ENCODE measurements around the gene POU5F1. TPM values are rescaled to one million over a fixed set of nuclear protein-coding genes. Genes with fewer than 3 reads are reported as not detected.
"Not testable (repeated sequence)": the region's sequence is repeated elsewhere in the genome, so short reads cannot be mapped to it uniquely, and the experiment has no call there.

POU5F1 gene
- total RNA-seq, 2 experiments from 2014 or later, result 0.20 TPM; not detected in 1

DNA sequence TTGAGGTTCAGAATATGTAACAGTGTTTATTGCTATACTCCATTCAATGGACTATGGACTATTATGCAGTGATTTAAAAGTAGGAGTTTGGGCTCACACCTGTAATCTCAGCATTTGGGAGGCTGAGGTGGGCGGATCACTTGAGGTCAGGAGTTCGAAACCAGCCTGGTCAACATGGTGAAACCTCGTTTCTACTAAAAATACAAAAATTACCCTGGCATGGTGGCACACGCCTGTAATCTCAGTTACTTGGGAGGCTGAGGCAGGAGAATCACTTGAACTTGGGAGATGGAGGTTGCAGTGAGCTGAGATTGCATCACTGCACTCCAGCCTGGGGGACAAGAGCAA lies 28.6 kb upstream of the POU5F1 start:
- H3K27me3 Mint-ChIP-seq, DNase-seq, POLR2A ChIA-PET, H3K9me3 Mint-ChIP-seq: not testable (repeated sequence)
- Mint-ChIP-seq H3K4me3 (peak overlapping the region; percentile 98), H3K27ac (peak overlapping the region; percentile 99), H3K4me1 (peaks cover 77% of the 10 kb centered on the region), H3K36me3 (ENCODE audit: low read depth) (peaks cover 48% of the 10 kb centered on the region)
- CTCF ChIA-PET, result interaction anchor here (2.0 to 5.8 kb wide), 2 partner anchors 10 to 167 kb away, joined by 5 to 73 read pairs; no protein-coding TSS in a partner anchor

DNA sequence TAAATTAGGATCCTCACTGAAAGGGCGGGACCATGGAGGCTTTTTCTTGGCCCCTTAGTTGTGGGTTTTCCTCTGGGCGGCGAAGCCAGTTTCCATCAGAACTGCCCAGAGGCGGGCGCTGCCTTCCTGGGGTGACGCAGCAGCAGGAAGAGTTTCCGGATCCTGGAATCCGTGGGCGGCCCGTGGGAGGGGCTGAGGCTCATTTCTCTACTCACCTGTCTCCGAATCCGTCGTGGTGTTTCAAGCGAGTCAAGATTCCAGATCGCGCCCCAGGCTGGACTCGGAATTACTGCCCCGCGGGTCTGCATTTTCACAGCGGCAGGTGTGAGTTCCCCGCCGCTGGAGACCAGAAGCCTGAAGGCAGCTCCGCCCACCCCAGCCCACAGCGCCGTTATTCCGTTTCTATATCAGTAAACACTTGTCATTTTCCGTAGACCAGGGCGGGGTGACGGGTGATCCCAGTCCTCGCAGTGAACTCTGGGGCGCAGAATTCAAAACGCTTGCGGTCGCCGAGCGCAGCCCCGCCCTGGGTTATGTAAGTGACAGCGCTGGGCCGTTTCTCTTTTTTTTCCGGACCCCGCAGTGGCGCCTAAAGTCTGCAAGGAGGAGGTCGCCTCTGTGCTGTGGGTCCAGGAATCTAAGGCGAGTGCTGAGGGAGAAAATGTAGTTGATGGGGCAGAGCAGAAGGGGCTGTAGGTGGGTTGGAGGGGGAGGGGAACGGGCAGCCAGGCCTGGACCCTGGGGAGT lies 27.2 kb upstream of the POU5F1 start:
- peak overlapping the region; percentile 98 for H3K4me3 Mint-ChIP-seq
- H3K9me3 Mint-ChIP-seq, result peaks cover 4% of the 10 kb centered on the region
- POLR2A ChIA-PET, result interaction anchor here (0.6 to 1.3 kb wide), 4 partner anchors 13 to 371 kb away, joined by 3 to 5 read pairs (median 4); no protein-coding TSS in a partner anchor

DNA sequence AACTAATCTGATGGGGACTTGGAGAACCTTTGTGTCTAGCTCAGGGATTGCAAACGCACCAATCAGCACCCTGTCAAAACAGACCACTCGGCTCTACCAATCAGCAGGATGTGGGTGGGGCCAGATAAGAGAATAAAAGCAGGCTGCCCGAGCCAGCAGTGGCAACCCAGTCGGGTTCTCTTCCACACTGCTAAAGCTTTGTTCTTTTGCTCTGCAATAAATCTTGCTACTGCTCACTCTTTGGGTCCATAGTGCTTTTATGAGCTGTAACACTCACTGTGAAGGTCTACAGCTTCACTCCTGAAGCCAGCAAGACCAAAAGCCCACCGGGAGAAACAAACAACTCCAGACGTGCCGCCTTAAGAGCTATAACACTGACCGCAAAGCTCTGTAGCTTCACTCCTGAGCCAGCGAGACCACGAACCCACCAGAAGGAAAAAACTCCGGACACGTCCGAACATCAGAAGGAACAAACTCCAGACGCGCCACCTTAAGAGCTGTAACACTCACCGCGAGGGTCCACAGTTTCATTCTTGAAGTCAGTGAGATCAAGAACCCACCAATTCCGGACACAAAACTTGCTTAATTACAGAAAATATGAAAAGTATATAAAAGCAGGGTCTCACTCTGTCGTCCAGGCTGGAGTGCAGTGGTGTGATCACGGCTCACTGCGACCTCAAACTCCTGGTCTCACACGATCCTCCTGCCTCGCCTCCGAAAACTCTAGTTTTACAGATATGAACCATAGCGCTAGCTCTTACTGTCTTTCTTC lies 26.0 kb upstream of the POU5F1 start:
- not testable (repeated sequence) for H3K27me3 Mint-ChIP-seq, H3K9me3 Mint-ChIP-seq, DNase-seq
- peaks cover 52% of the 10 kb centered on the region for H3K4me1 Mint-ChIP-seq
- ChIA-PET CTCF (interaction anchor here (0.7 to 5.8 kb wide), 19 partner anchors 9 to 207 kb away, joined by 3 to 73 read pairs (median 4); partner anchors contain the start of genes CCHCR1, MICA and TCF19), POLR2A (interaction anchor here (0.7 kb wide), 1 partner anchor 340 kb away, joined by 6 read pairs; no protein-coding TSS in a partner anchor)
- H3K4me3 Mint-ChIP-seq, result peak overlapping the region; percentile 98
- H3K36me3 Mint-ChIP-seq (ENCODE audit: low read depth), result peaks cover 44% of the 10 kb centered on the region
- H3K27ac Mint-ChIP-seq, result peak overlapping the region; percentile 99

More for the DNA sequence above, 27.2 kb upstream of the POU5F1 start:
- CTCF ChIA-PET, result interaction anchor here (0.6 to 5.8 kb wide), 18 partner anchors 8 to 206 kb away, joined by 3 to 73 read pairs (median 4); partner anchors contain the start of genes CCHCR1, MICA and TCF19
- Mint-ChIP-seq H3K27me3 (no peaks in the 10 kb centered on the region), H3K4me1 (peaks cover 65% of the 10 kb centered on the region), H3K27ac (peak overlapping the region; percentile 99), H3K36me3 (ENCODE audit: low read depth) (peaks cover 49% of the 10 kb centered on the region)
- DNase-seq, result peak; percentile 98

DNA sequence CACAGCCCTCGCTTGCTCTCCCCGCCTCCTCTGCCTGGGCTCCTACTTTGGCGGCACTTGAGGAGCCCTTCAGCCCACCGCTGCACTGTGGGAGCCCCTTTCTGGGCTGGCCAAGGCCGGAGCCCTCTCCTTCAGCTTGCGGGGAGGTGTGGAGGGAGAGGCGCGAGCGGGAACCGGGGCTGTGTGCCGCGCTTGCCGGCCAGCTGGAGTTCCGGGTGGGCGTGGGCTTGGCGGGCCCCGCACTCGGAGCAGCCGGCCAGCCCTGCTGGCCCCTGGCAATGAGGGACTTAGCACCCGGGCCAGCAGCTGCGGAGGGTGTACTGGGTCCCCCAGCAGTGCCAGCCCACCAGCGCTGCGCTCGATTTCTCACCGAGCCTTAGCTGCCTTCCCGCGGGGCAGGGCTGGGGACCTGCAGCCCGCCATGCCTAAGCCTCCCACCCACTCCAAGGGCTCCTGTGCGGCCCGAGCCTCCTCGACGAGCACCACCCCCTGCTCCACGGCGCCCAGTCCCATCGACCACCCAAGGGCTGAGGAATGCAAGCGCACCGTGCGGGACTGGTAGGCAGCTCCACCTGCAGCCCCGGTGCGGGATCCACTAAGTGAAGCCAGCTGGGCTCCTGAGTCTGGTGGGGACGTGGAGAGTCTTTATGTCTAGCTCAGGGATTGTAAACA lies 25.0 kb upstream of the POU5F1 start:
- not testable (repeated sequence) for H3K4me3 Mint-ChIP-seq, H3K27ac Mint-ChIP-seq, H3K27me3 Mint-ChIP-seq, DNase-seq, H3K9me3 Mint-ChIP-seq
- ChIA-PET POLR2A (interaction anchor here (0.7 kb wide), 1 partner anchor 341 kb away, joined by 6 read pairs; no protein-coding TSS in a partner anchor), CTCF (interaction anchor here (1.1 to 5.8 kb wide), 5 partner anchors 26 to 171 kb away, joined by 3 to 73 read pairs (median 5); no protein-coding TSS in a partner anchor)
- H3K36me3 Mint-ChIP-seq (ENCODE audit: low read depth), result peaks cover 35% of the 10 kb centered on the region
- peaks cover 44% of the 10 kb centered on the region for H3K4me1 Mint-ChIP-seq

DNA sequence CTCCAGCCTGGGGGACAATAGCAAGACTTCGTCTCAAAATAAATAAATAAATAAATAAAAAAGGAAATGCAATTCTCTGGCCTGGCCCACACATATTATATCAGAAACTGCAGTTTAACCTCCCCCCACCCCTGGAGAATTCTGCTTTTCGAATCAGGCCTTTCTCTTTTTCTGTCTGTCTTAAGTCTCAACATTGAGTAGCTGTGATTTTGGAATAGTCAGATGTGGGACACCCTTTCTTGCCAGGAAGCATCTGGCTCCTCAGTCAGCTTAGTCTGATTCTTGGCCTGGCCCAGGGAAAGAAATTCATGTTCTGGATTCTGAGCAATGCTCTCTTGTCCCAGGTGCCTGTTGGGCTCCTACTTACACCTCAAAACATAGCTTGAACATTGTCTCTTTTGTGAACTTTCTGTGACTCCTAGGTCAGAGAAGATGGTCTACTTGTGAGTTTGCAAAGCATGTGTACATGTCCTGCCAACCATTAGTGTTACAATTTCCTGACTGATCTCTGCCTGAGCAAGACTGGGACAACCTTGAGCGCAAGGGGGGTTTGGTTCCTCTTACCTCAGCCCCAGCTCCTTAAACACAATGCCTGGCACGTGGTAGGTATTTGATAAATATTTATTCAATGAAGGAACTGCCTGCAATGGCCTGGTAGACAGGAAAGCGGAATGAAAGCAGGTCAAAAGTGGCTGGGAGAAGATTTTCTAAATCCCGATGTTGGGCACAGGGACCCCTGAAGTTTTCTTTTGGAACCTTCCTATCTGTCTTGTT lies 23.8 kb upstream of the POU5F1 start:
- POLR2A ChIA-PET, result no interaction called here
- Mint-ChIP-seq H3K36me3 (ENCODE audit: low read depth) (peaks cover 23% of the 10 kb centered on the region), H3K4me3 (no peak overlapping the region), H3K4me1 (peaks cover 33% of the 10 kb centered on the region), H3K27me3 (no peaks in the 10 kb centered on the region), H3K9me3 (no peaks in the 10 kb centered on the region), H3K27ac (peak overlapping the region; percentile 75)
- no peak for DNase-seq
- CTCF ChIA-PET, result interaction anchor here (0.5 to 5.8 kb wide), 8 partner anchors 17 to 431 kb away, joined by 3 to 73 read pairs (median 4); no protein-coding TSS in a partner anchor

DNA sequence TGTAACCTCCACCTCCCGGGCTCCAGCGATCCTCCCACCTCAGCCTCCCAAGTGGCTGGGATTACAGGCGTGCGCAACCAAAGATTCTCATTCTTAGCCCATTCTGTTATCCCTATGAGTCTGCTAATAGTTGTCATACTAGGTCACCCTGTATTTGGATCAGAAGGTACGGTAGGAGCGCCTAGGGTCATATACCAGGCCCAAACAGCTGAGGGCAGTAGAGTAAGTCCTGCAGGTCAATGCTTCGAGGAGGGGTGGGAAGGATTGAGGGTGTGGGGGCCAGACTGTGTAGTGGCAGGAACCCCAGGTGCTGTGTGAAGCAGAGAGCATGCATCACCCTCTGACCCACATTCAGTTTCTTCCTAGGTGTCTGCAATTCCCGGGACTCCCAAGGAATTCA lies 22.7 kb upstream of the POU5F1 start:
- ChIA-PET CTCF (interaction anchor here (0.7 to 2.0 kb wide), 9 partner anchors 9 to 190 kb away, joined by 3 to 11 read pairs (median 4); partner anchors contain the start of genes CCHCR1, PSORS1C2 and TCF19), POLR2A (no interaction called here)
- H3K27me3 Mint-ChIP-seq, result no peaks in the 10 kb centered on the region
- DNase-seq, result no peak
- H3K36me3 Mint-ChIP-seq (ENCODE audit: low read depth), result peaks cover 17% of the 10 kb centered on the region
- H3K4me1 Mint-ChIP-seq, result peaks cover 27% of the 10 kb centered on the region
- H3K9me3 Mint-ChIP-seq, result no peaks in the 10 kb centered on the region
- H3K4me3 Mint-ChIP-seq, result no peak overlapping the region
- no peak overlapping the region for H3K27ac Mint-ChIP-seq

DNA sequence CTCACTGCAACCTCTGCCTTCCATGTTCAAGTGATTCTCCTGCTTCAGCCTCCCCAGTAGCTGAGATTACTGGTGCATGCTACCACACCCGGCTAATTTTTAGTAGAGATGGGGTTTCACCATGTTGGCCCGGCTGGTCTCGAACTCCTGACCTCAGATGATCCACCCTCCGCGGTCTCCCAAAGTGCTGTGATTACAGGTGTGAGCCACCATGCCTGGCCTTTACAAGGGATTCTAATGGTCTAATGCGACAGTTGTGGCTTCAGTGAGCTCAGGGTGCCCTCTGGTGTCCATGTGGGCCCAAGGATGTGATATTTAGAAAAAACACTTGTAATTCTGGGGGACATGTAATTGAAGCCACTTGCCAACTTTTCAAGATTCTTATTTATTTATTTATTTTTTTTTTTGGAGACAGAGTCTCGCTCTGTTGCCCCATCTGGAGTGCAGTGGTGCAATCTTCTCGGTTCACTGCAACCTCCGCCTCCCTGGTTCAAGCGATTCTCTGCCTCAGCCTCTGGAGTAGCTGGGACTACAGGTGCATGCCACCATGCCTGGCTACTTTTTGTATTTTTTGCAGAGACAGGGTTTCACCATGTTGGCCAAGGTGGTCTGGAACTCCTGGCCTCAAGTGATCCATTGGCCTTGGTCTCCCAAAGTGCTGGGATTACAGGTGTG lies 22.1 kb upstream of the POU5F1 start:
- POLR2A ChIA-PET, H3K27me3 Mint-ChIP-seq, H3K9me3 Mint-ChIP-seq, H3K4me3 Mint-ChIP-seq: not testable (repeated sequence)
- peak; percentile 70 for DNase-seq
- CTCF ChIA-PET, result interaction anchor here (0.6 to 2.0 kb wide), 14 partner anchors 10 to 1411 kb away, joined by 3 to 11 read pairs (median 4); partner anchors contain the start of genes CCHCR1, PSORS1C2 and TCF19
- Mint-ChIP-seq H3K4me1 (peaks cover 27% of the 10 kb centered on the region), H3K36me3 (ENCODE audit: low read depth) (peaks cover 15% of the 10 kb centered on the region), H3K27ac (peak overlapping the region; percentile 36)

DNA sequence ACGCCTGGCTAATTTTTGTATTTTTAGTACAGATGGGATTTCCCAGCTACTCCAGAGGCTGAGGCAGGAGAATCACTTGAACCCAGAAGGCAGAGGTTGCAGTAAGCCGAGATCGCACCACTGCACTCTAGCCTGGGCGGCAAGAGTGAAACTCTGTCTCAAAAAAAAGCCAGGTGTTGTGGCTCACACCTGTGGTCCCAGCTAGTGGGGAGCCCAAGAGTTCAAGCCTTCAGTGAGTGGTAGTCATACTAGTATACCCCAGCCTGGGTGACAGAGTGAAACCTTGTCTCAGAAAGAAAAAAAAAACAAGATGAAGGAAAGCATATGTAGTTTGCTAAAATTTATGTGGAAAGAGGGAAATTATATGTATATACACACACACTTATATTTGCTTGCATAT lies 20.0 kb upstream of the POU5F1 start:
- Mint-ChIP-seq H3K27ac (no peak overlapping the region), H3K27me3 (no peaks in the 10 kb centered on the region), H3K36me3 (ENCODE audit: low read depth) (peaks cover 7% of the 10 kb centered on the region), H3K4me3 (no peak overlapping the region), H3K9me3 (no peaks in the 10 kb centered on the region), H3K4me1 (peaks cover 27% of the 10 kb centered on the region)
- CTCF ChIA-PET, result interaction anchor here (0.7 kb wide), 1 partner anchor 226 kb away, joined by 3 read pairs; no protein-coding TSS in a partner anchor
- no peak for DNase-seq
- POLR2A ChIA-PET, result no interaction called here

DNA sequence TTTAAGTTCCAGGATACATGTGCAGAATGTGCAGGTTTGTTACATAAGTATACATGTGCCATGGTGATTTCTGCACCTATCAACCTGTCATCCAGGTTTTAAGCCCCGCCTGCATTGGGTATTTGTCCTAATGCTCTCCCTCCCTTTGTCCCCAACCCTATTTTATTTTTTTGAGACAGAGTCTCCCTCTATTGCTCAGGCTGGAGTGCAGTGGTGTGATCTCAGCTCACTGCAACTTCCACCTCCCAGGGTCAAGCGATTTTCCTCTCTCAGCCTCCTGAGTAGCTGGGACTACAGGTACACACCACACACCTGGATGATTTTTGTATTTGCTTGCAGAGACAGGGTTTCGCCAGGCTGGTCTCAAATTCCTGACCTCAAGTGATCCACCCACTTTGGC lies 18.7 kb upstream of the POU5F1 start:
- H3K36me3 Mint-ChIP-seq (ENCODE audit: low read depth); H3K27ac Mint-ChIP-seq; H3K27me3 Mint-ChIP-seq; CTCF ChIA-PET; H3K9me3 Mint-ChIP-seq; POLR2A ChIA-PET; H3K4me3 Mint-ChIP-seq; DNase-seq: not testable (repeated sequence)
- H3K4me1 Mint-ChIP-seq, result peaks cover 22% of the 10 kb centered on the region

DNA sequence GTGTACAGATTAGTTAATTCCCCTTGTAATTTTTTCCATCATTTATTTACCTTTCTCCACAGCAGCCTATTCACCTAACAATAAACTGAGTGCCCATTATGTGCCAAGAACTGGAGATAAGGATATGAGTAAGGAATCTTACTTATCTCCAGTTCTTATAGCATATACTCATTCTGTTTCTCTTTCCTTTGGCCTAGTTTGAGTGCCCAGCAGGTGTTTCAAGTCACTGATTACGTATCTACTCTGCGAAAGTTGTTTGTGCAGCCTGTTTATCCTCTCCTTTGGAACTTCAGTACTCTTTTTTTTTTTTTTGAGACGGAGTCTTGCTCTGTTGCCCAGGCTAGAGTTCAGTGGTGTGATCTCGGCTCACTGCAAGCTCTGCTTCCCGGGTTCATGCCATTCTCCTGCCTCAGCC lies 17.3 kb upstream of the POU5F1 start:
- ChIA-PET POLR2A (no interaction called here), CTCF (interaction anchor here (1.7 kb wide), 1 partner anchor 9 kb away, joined by 8 read pairs; no protein-coding TSS in a partner anchor)
- Mint-ChIP-seq H3K36me3 (ENCODE audit: low read depth) (no peaks in the 10 kb centered on the region), H3K4me1 (peaks cover 19% of the 10 kb centered on the region), H3K9me3 (no peaks in the 10 kb centered on the region), H3K27ac (peak overlapping the region; percentile 19), H3K4me3 (no peak overlapping the region), H3K27me3 (no peaks in the 10 kb centered on the region)
- no peak for DNase-seq

DNA sequence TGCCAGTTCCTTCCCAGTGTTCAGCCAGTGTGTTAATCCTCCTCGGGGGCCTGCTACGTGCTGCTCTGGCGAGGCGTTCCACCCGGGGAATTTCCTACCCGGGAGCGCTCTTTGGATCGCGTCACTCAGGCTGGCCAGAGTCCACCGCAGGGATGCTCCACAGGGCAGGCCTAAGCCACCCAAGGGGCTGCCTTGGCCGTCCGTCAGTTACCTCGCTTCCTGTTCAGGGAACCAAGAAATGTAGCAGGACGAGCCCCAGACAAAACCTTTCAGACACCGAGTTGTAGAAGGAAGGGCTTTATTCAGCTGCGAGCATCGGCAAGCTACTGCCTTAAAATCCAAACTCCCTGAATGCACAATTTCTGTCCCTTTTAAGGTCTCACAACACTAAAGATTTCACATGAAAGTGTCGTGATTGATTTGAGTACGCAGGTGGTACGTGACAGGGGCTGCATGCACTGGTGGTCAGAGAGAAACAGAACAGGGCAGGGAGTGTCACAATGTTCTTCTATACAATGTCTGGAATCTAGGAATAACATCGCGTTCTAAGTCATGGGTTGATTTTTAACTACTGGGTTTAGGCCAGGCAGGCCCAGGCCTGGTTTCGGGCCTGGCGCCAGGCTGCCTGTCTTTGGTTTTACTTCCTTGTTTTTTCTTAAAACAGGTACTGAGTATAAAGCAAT lies 15.7 kb upstream of the POU5F1 start:
- Mint-ChIP-seq H3K4me1 (peaks cover 19% of the 10 kb centered on the region), H3K4me3 (no peak overlapping the region), H3K36me3 (ENCODE audit: low read depth) (no peaks in the 10 kb centered on the region), H3K27me3 (no peaks in the 10 kb centered on the region), H3K27ac (peak overlapping the region; percentile 59), H3K9me3 (no peaks in the 10 kb centered on the region)
- DNase-seq, result no peak
- CTCF ChIA-PET, result no interaction called here
- POLR2A ChIA-PET, result no interaction called here

Data from activated CD4-positive, alpha-beta T cell treated with anti-CD3 and anti-CD28 coated beads, Interleukin-2, amount 10 ng/mL, durations not matched to agents 7 days and 5 days (primary cell).